Gastrocnemius medialis (tissue), 4 donors: ENCODE measurements around the gene HPN. TPM values are rescaled to one million over a fixed set of nuclear protein-coding genes. Genes with fewer than 3 reads are reported as not detected.

Experiments used
- ATAC-seq, 2 donors: fragments of 150-250 bp; one replicate each; pipeline ENCODE4 v1.9.1; 2016
- DNase-seq, 2 donors: peaks; one replicate each; pipeline ENCODE4 v3.0.0-alpha.2; 2019
- H3K27ac ChIP-seq, 4 donors: fragments of 200-600 bp; sonication (generic); 1 replicate in 1 of 4; 2 replicates in 3 of 4; pipeline ENCODE4 v1.5.1; 2016 to 2018; ENCODE audit warnings: mild to moderate bottlenecking in 2 of 4, moderate library complexity in 1 of 4
- H3K27me3 ChIP-seq, 3 donors: fragments of 200-600 bp; sonication (generic) in 2 of 3; 1 replicate in 1 of 3; 2 replicates in 2 of 3; pipeline versions ENCODE4 v1.5.1 to v1.6.0; 2016 to 2019; ENCODE audit warnings: mild to moderate bottlenecking in 1 of 3, moderate library complexity in 1 of 3
- H3K36me3 ChIP-seq, 2 donors: fragments of 200-600 bp; sonication (generic) in 1 of 2; one replicate each; pipeline ENCODE4 v1.5.1; 2017 to 2018
- H3K4me1 ChIP-seq, 2 donors: fragments of 200-600 bp; sonication (generic) in 1 of 2; one replicate each; pipeline ENCODE4 v1.5.1; 2016 to 2017; ENCODE audit warnings: mild to moderate bottlenecking in 2 of 2
- H3K4me3 ChIP-seq, 4 donors: fragments of 200-600 bp; sonication (generic) in 3 of 4; 1 replicate in 1 of 4; 2 replicates in 3 of 4; pipeline ENCODE4 v1.5.1; 2016 to 2019; ENCODE audit warnings: mild to moderate bottlenecking in 2 of 4
- H3K9me3 ChIP-seq, 3 donors: fragments of 200-600 bp; sonication (generic) in 2 of 3; 1 replicate in 1 of 3; 2 replicates in 2 of 3; pipeline ENCODE4 v1.5.1; 2016 to 2019
- CTCF ChIP-seq, 5 experiments: fragments of 450-650 bp in 3 of 5; fragments of 200-600 bp in 2 of 5; sonication (generic) in 2 of 5; IDR thresholded peaks in 4 of 5; conservative IDR thresholded peaks in 1 of 5; 1 replicate in 4 of 5; 2 replicates in 1 of 5; pipeline ENCODE4 v1.5.1; 2016 to 2019; ENCODE audit warnings: antibody characterized with exemption in 5 of 5, mild to moderate bottlenecking in 3 of 5, moderate library complexity in 3 of 5
- POLR2A ChIP-seq, 2 donors: fragments of 450-650 bp; IDR thresholded peaks; one replicate each; pipeline ENCODE4 v1.6.1; 2017; ENCODE audit warnings: antibody characterized with exemption in 2 of 2, mild to moderate bottlenecking in 2 of 2, moderate library complexity in 2 of 2
- in situ Hi-C, 4 donors: fragments of 200-750 bp; cut with MboI; loops; one replicate each; pipeline versions ENCODE4 v1.15.0 to v1.8.0; 2017; ENCODE audit warnings: low sequenced_read_pairs in 4 of 4
- intact Hi-C: fragments of 100-400 bp; cut with DNase I; formaldehyde crosslinking; loops from one replicate; pipeline ENCODE4 v1.15.1; 2023; ENCODE audit warnings: low total_unique reads
- total RNA-seq, 4 donors: library from RNA; depleted of rRNA; stranded (reverse); fragments of >200 nt; gene quantifications; one replicate each; pipeline versions ENCODE4 v1.1.0 to v1.2.3, GENCODE V29; 2016

Gene HPN
- total RNA-seq, 4 donors from 2014 or later, result 9.1 to 24.0 (median 17.1) TPM

GRCh38 chr19:35063940-35064818 is 22.7 kb downstream of the HPN start:
- intact Hi-C loops (no loop called here), in situ Hi-C loops (loop anchor here in 1 of 4 donors (10.0 kb wide), 1 partner anchor 71 kb away; the partner anchor contains the start of genes FXYD1 and LGI4)
- ATAC-seq, result no peak
- Histone ChIP-seq H3K4me1 (peaks cover 23 to 33% of the 10 kb centered on the region in 2 donors), H3K27me3 (no peaks in the 10 kb centered on the region), H3K4me3 (no peak overlapping the region), H3K9me3 (no peaks in the 10 kb centered on the region), H3K27ac (peak overlapping the region in 1 of 4 donors; percentile 4), H3K36me3 (no peaks in the 10 kb centered on the region)
- DNase-seq, result no peak
- TF ChIP-seq POLR2A (IDR thresholded peaks at IDR 0.05), result no peak
- no peak for TF ChIP-seq CTCF (IDR thresholded peaks at IDR 0.05 in 4 of 5, conservative IDR thresholded peaks at IDR 0.05 in 1 of 5)

DNA sequence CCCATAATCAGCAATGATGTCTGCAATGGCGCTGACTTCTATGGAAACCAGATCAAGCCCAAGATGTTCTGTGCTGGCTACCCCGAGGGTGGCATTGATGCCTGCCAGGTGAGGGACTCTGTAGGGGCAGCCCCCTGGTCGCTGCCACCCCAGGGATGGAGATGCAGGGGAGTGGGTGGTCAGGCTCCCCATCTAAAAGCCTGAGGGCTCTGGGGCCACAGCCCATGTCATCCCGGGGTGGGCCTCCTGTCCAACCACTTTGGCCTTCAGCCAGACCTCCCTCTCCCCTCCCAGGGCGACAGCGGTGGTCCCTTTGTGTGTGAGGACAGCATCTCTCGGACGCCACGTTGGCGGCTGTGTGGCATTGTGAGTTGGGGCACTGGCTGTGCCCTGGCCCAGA is 24.1 kb downstream of the HPN start:
- Histone ChIP-seq H3K27ac (no peak overlapping the region), H3K4me1 (peaks cover 23 to 37% of the 10 kb centered on the region in 2 donors), H3K27me3 (no peaks in the 10 kb centered on the region), H3K9me3 (no peaks in the 10 kb centered on the region), H3K4me3 (no peak overlapping the region), H3K36me3 (no peaks in the 10 kb centered on the region)
- DNase-seq (no peak), ATAC-seq (no peak)
- intact Hi-C loops, result loop anchor here (5.0 kb wide), 1 partner anchor 202 kb away; the partner anchor contains the start of gene USF2
- in situ Hi-C loops, result loop anchor here in 2 of 4 donors (5.0 to 10.0 kb wide), 2 partner anchors 69 to 72 kb away; partner anchors contain the start of genes FXYD1 (in 2 of the 2) and LGI4 (in 2 of the 2)
- TF ChIP-seq CTCF (IDR thresholded peaks at IDR 0.05 in 4 of 5, conservative IDR thresholded peaks at IDR 0.05 in 1 of 5), result no peak
- no peak for TF ChIP-seq POLR2A (IDR thresholded peaks at IDR 0.05)

DNA sequence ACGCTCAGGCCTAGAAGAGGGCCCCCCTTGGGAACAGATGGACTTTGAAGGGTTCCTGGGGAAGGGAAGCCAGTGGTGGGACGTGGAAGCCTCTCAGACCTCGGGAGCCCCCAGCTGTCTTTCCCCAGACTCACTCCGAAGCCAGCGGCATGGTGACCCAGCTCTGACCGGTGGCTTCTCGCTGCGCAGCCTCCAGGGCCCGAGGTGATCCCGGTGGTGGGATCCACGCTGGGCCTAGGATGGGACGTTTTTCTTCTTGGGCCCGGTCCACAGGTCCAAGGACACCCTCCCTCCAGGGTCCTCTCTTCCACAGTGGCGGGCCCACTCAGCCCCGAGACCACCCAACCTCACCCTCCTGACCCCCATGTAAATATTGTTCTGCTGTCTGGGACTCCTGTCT is 24.6 kb downstream of the HPN start:
- Histone ChIP-seq H3K27me3 (no peaks in the 10 kb centered on the region), H3K9me3 (no peaks in the 10 kb centered on the region), H3K4me1 (peaks cover 23 to 37% of the 10 kb centered on the region in 2 donors), H3K4me3 (no peak overlapping the region), H3K36me3 (no peaks in the 10 kb centered on the region), H3K27ac (peak overlapping the region in 3 of 4 donors; percentile 52 to 80 (median 60))
- TF ChIP-seq CTCF (IDR thresholded peaks at IDR 0.05 in 4 of 5, conservative IDR thresholded peaks at IDR 0.05 in 1 of 5) (no peak), POLR2A (IDR thresholded peaks at IDR 0.05) (no peak)
- intact Hi-C loops (loop anchor here (2.0 to 5.0 kb wide), 3 partner anchors 21 to 201 kb away; partner anchors contain the start of genes LGI4 and USF2), in situ Hi-C loops (loop anchor here in 2 of 4 donors (5.0 to 10.0 kb wide), 2 partner anchors 69 to 71 kb away; partner anchors contain the start of genes FXYD1 (in 2 of the 2) and LGI4 (in 2 of the 2))
- DNase-seq, result no peak
- ATAC-seq, result no peak

GRCh38 chr19:35066691-35067563 is 25.4 kb downstream of the HPN start:
- H3K36me3 ChIP-seq, result no peaks in the 10 kb centered on the region
- peaks cover 22 to 34% of the 10 kb centered on the region in 2 donors for H3K4me1 ChIP-seq
- in situ Hi-C loops (loop anchor here in 2 of 4 donors (5.0 to 10.0 kb wide), 2 partner anchors 68 to 70 kb away; partner anchors contain the start of genes FXYD1 (in 2 of the 2) and LGI4 (in 2 of the 2)), intact Hi-C loops (loop anchor here (1.0 to 5.0 kb wide), 6 partner anchors 22 to 200 kb away; partner anchors contain the start of genes LGI4 and USF2)
- DNase-seq (peak; percentile 72 to 84), ATAC-seq (peak; percentile 59 to 79)
- no peaks in the 10 kb centered on the region for H3K27me3 ChIP-seq
- H3K27ac ChIP-seq, result peak overlapping the region; percentile 52 to 80 (median 60)
- peak in 1 of 2 donors; percentile 36 for TF ChIP-seq POLR2A (IDR thresholded peaks at IDR 0.05)
- TF ChIP-seq CTCF (IDR thresholded peaks at IDR 0.05 in 4 of 5, conservative IDR thresholded peaks at IDR 0.05 in 1 of 5), result peak; percentile 89 to 96 (median 94)
- no peaks in the 10 kb centered on the region for H3K9me3 ChIP-seq
- H3K4me3 ChIP-seq, result no peak overlapping the region
